GM10266 (cell line): ENCODE measurements around the gene STK39.

Source experiments
- DNase-seq: peaks from one replicate; pipeline ENCODE4 v3.0.0; 2012; ENCODE audit errors: extremely low spot score
- TF ChIP-seq, protein P1 (sequence below): IDR thresholded peaks from 2 replicates; pipeline ENCODE4 v1.5.1; 2012; ENCODE audit warnings: mild to moderate bottlenecking, low read depth; ENCODE audit not compliant: control insufficient read depth, insufficient read depth; ENCODE audit errors: missing control alignments

The STK39 gene

GRCh38 chr2:167914969-167915368 is 332.4 kb downstream of the STK39 start:
- no peak for DNase-seq
- TF ChIP-seq, protein P1, sequence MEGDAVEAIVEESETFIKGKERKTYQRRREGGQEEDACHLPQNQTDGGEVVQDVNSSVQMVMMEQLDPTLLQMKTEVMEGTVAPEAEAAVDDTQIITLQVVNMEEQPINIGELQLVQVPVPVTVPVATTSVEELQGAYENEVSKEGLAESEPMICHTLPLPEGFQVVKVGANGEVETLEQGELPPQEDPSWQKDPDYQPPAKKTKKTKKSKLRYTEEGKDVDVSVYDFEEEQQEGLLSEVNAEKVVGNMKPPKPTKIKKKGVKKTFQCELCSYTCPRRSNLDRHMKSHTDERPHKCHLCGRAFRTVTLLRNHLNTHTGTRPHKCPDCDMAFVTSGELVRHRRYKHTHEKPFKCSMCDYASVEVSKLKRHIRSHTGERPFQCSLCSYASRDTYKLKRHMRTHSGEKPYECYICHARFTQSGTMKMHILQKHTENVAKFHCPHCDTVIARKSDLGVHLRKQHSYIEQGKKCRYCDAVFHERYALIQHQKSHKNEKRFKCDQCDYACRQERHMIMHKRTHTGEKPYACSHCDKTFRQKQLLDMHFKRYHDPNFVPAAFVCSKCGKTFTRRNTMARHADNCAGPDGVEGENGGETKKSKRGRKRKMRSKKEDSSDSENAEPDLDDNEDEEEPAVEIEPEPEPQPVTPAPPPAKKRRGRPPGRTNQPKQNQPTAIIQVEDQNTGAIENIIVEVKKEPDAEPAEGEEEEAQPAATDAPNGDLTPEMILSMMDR, result no peak

DNA sequence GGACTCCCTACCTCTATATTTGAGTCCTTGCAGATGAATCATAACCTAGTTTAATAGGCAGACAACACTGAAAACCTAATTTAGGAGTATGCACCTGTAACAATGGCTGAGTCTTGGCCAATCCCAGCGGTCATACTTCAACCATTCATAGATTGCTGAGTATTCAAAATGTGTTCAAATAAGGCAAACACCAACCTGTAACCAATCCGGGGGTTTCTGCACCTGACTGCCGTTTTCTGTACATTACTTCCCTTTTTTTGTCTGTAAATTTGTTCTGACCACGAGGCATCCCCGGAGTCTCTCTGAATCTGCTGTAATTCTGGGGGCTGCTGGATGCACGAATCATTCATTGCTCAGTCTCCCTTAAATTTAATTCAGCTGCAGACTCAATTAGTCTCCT is 338.6 kb downstream of the STK39 start:
- DNase-seq, result no peak
- TF ChIP-seq, protein P1, result no peak

GRCh38 chr2:167905668-167906067 is 341.7 kb downstream of the STK39 start:
- no peak for DNase-seq
- TF ChIP-seq, protein P1, result no peak
